K562 (cell line): ENCODE data around the gene TMEM87A.

Experiments used
- E2F5 ChIP-seq: sonication (generic); formaldehyde crosslinking; IDR thresholded peaks from 2 replicates; pipeline ENCODE4 v1.8.0; 2022; ENCODE audit warnings: mild to moderate bottlenecking, missing genetic modification reagents
- MXI1 ChIP-seq: IDR thresholded peaks from 2 replicates; pipeline ENCODE4 v1.6.1; 2011; ENCODE audit warnings: low read depth, mild to moderate bottlenecking, improper control_type of control experiment, low read length
- TF ChIP-seq, protein P1 (sequence below), 3 experiments: IDR thresholded peaks in 2 of 3; conservative IDR thresholded peaks in 1 of 3; 2 replicates each; pipeline ENCODE4 v1.5.1; 2011 to 2012; ENCODE audit warnings: low read length in 3 of 3, mild to moderate bottlenecking in 3 of 3, control low read depth in 2 of 3, improper control_type of control experiment in 1 of 3, inconsistent platforms in 1 of 3, low read depth in 1 of 3, mixed read lengths in 1 of 3, moderate library complexity in 1 of 3; ENCODE audit not compliant: insufficient read depth in 2 of 3

DNA sequence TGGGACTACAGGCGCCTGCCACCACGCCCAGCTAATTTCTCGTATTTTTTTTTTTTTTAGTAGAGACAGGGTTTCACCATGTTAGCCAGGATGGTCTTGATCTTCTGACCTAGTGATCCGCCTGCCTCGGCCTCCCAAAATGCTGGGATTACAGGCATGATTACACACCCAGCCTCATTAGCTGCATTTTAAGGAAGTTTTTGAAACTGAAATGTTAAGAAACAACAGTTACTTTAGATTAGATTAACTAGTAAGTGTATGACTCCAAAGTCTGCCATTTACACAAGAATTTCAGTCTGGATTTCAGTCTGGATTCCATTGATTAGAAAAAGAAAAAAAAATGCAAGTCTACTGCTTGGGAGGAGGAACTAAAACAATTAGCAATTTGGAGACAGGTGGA lies 40.6 kb downstream of the TMEM87A start:
- TF ChIP-seq, protein P1, sequence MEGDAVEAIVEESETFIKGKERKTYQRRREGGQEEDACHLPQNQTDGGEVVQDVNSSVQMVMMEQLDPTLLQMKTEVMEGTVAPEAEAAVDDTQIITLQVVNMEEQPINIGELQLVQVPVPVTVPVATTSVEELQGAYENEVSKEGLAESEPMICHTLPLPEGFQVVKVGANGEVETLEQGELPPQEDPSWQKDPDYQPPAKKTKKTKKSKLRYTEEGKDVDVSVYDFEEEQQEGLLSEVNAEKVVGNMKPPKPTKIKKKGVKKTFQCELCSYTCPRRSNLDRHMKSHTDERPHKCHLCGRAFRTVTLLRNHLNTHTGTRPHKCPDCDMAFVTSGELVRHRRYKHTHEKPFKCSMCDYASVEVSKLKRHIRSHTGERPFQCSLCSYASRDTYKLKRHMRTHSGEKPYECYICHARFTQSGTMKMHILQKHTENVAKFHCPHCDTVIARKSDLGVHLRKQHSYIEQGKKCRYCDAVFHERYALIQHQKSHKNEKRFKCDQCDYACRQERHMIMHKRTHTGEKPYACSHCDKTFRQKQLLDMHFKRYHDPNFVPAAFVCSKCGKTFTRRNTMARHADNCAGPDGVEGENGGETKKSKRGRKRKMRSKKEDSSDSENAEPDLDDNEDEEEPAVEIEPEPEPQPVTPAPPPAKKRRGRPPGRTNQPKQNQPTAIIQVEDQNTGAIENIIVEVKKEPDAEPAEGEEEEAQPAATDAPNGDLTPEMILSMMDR (IDR thresholded peaks at IDR 0.05 in 2 of 3, conservative IDR thresholded peaks at IDR 0.05 in 1 of 3; ENCODE audit: insufficient read depth in 2 of 3, low read depth in 1 of 3, low read length in 3 of 3), result no peak
- TF ChIP-seq MXI1 (no peak), E2F5 (CRISPR knock-in tag) (no peak)
